H1 (cell line): ENCODE measurements around the gene SNAP29. TPM values are rescaled to one million over a fixed set of nuclear protein-coding genes. Genes with fewer than 3 reads are reported as not detected.

ENCODE experiments used
- CTCF ChIA-PET: fragments of 300-600 bp; sonication (Branson Sonifier 250); formaldehyde crosslinking; loops from one replicate; lab custom pipeline; 2021; ENCODE audit not compliant: partially characterized antibody; lab: Charles Lee
- POLR2A ChIA-PET: fragments of 300-600 bp; sonication (Branson Sonifier 250); formaldehyde crosslinking; loops from one replicate; lab custom pipeline; 2021; ENCODE audit warnings: inconsistent platforms; ENCODE audit not compliant: partially characterized antibody; lab: Charles Lee
- DNase-seq, 2 experiments: peaks; one replicate each; pipeline versions ENCODE4 v3.0.0 to v3.0.0-alpha.2; 2010 to 2022; ENCODE audit warnings: low spot score in 2 of 2, low read depth in 1 of 2, mixed read lengths in 1 of 2
- FAIRE-seq: peaks from 2 replicates; lab custom pipeline; 2011; peaks lifted over from hg19 to GRCh38; lab: Jason Lieb, UNC
- H2AFZ ChIP-seq: 2 replicates; pipeline ENCODE4 v1.8.1; 2012; ENCODE audit warnings: low read length, inconsistent platforms
- H2AK5ac ChIP-seq: 2 replicates; pipeline ENCODE4 v1.6.1; 2013; ENCODE audit warnings: low read depth, low read length
- H2BK120ac ChIP-seq: replicated peaks from 2 replicates; pipeline ENCODE3; 2013; ENCODE audit warnings: low read depth, low read length, inconsistent platforms
- H2BK12ac ChIP-seq: 2 replicates; pipeline ENCODE4 v1.6.1; 2013; ENCODE audit warnings: low read depth, low read length
- H2BK15ac ChIP-seq: 2 replicates; pipeline ENCODE4 v1.6.1; 2013; ENCODE audit warnings: low read length
- H2BK20ac ChIP-seq: 2 replicates; pipeline ENCODE4 v1.6.1; 2013; ENCODE audit warnings: low read length
- H2BK5ac ChIP-seq: 2 replicates; pipeline ENCODE4 v1.6.1; 2013; ENCODE audit warnings: low read depth, low read length
- H3K14ac ChIP-seq: 2 replicates; pipeline ENCODE4 v1.6.1; 2013; ENCODE audit warnings: inconsistent platforms; ENCODE audit not compliant: insufficient read length
- H3K18ac ChIP-seq: 2 replicates; pipeline ENCODE4 v1.6.1; 2013; ENCODE audit warnings: low read length; ENCODE audit errors: extremely low read depth
- H3K23ac ChIP-seq: 2 replicates; pipeline ENCODE4 v1.6.1; 2013; ENCODE audit warnings: inconsistent platforms; ENCODE audit not compliant: insufficient read length
- H3K23me2 ChIP-seq: 2 replicates; pipeline ENCODE4 v1.6.1; 2013; ENCODE audit warnings: low read depth, low read length
- H3K27ac ChIP-seq: 2 replicates; pipeline ENCODE4 v1.6.1; 2011; ENCODE audit warnings: low read depth, low read length, inconsistent platforms
- H3K27me3 ChIP-seq, 4 experiments: replicated peaks in 1 of 4; 1 replicate in 1 of 4; 2 replicates in 3 of 4; pipeline versions ENCODE4 v1.6.1 to v1.8.1; 2011 to 2013; ENCODE audit warnings: low read length in 3 of 4, mild to moderate bottlenecking in 3 of 4, inconsistent platforms in 2 of 4, mixed read lengths in 2 of 4, moderate library complexity in 1 of 4; ENCODE audit not compliant: control insufficient read depth in 3 of 4, insufficient read depth in 3 of 4; ENCODE audit errors: extremely low read depth in 1 of 4
- H3K36me3 ChIP-seq, 4 experiments: 2 replicates each; pipeline versions ENCODE4 v1.6.1 to v1.8.1; 2011 to 2013; ENCODE audit warnings: mild to moderate bottlenecking in 4 of 4, low read length in 3 of 4, moderate library complexity in 2 of 4, control low read depth in 1 of 4, inconsistent platforms in 1 of 4; ENCODE audit not compliant: insufficient read depth in 4 of 4, control insufficient read depth in 2 of 4
- H3K4ac ChIP-seq: replicated peaks from 2 replicates; pipeline ENCODE3; 2013; ENCODE audit warnings: low read length, low read depth, mixed read lengths, inconsistent platforms; ENCODE audit not compliant: insufficient read length
- H3K4me1 ChIP-seq, 4 experiments: replicated peaks in 1 of 4; 1 replicate in 1 of 4; 2 replicates in 3 of 4; pipeline versions ENCODE4 v1.6.1 to v1.8.1; 2011 to 2013; ENCODE audit warnings: low read length in 3 of 4, inconsistent platforms in 2 of 4, mixed read lengths in 1 of 4; ENCODE audit not compliant: insufficient read depth in 4 of 4, control insufficient read depth in 3 of 4
- H3K4me2 ChIP-seq, 2 experiments: 2 replicates each; pipeline versions ENCODE4 v1.6.1 to v1.8.1; 2011 to 2013; ENCODE audit warnings: low read depth in 2 of 2, low read length in 2 of 2, control low read depth in 1 of 2, inconsistent platforms in 1 of 2, mild to moderate bottlenecking in 1 of 2; ENCODE audit not compliant: insufficient read depth in 1 of 2
- H3K4me3 ChIP-seq, 4 experiments: fragments of 200-600, 300-600 bp in 1 of 4; sonication (generic), shearing (Covaris generic), sonication (Bioruptor Twin) in 1 of 4; 2 replicates each; pipeline versions ENCODE4 v1.5.1 to v1.8.1; 2011 to 2016; ENCODE audit warnings: low read length in 4 of 4, low read depth in 3 of 4, control low read depth in 2 of 4, inconsistent platforms in 2 of 4, mild to moderate bottlenecking in 2 of 4, mixed read lengths in 1 of 4, moderate library complexity in 1 of 4; ENCODE audit not compliant: insufficient read depth in 2 of 4; ENCODE audit errors: extremely low read depth in 1 of 4
- H3K56ac ChIP-seq: replicated peaks from 2 replicates; pipeline ENCODE3; 2013; ENCODE audit warnings: low read depth, mild to moderate bottlenecking, mixed read lengths, low read length, inconsistent platforms; ENCODE audit not compliant: insufficient read length
- H3K79me1 ChIP-seq: 2 replicates; pipeline ENCODE4 v1.6.1; 2013; ENCODE audit warnings: low read depth, low read length, control low read depth
- H3K79me2 ChIP-seq, 2 experiments: 2 replicates each; pipeline versions ENCODE4 v1.6.1 to v1.8.1; 2012 to 2013; ENCODE audit warnings: low read length in 2 of 2, mild to moderate bottlenecking in 2 of 2, inconsistent platforms in 1 of 2; ENCODE audit not compliant: insufficient read depth in 2 of 2, control insufficient read depth in 1 of 2
- H3K9ac ChIP-seq, 4 experiments: replicated peaks in 1 of 4; 1 replicate in 1 of 4; 2 replicates in 3 of 4; pipeline versions ENCODE4 v1.6.1 to v1.8.1; 2011 to 2013; ENCODE audit warnings: low read depth in 3 of 4, low read length in 3 of 4, control low read depth in 2 of 4, mild to moderate bottlenecking in 2 of 4, moderate library complexity in 2 of 4, inconsistent platforms in 1 of 4; ENCODE audit errors: extremely low read depth in 1 of 4
- H3K9me3 ChIP-seq, 2 experiments: 2 replicates each; pipeline versions ENCODE4 v1.6.1 to v1.8.1; 2012 to 2013; ENCODE audit warnings: mild to moderate bottlenecking in 2 of 2, moderate library complexity in 2 of 2, control low read depth in 1 of 2, inconsistent platforms in 1 of 2, low read depth in 1 of 2, low read length in 1 of 2, mixed read lengths in 1 of 2; ENCODE audit not compliant: insufficient read depth in 2 of 2
- H4K20me1 ChIP-seq, 2 experiments: replicated peaks in 1 of 2; 2 replicates each; pipeline versions ENCODE3 to v1.8.1; 2011 to 2013; ENCODE audit warnings: inconsistent platforms in 2 of 2, low read length in 2 of 2, mild to moderate bottlenecking in 1 of 2; ENCODE audit not compliant: insufficient read depth in 2 of 2, control insufficient read depth in 1 of 2
- H4K5ac ChIP-seq: 2 replicates; pipeline ENCODE4 v1.6.1; 2013; ENCODE audit warnings: low read length, low read depth, mixed read lengths, inconsistent platforms; ENCODE audit not compliant: insufficient read length
- H4K8ac ChIP-seq: 2 replicates; pipeline ENCODE4 v1.8.0; 2013; ENCODE audit warnings: mild to moderate bottlenecking, moderate library complexity, low read length, inconsistent platforms; ENCODE audit not compliant: insufficient read depth; ENCODE audit errors: extremely low read depth
- H4K91ac ChIP-seq: replicated peaks from 2 replicates; pipeline ENCODE3; 2013; ENCODE audit warnings: low read length, mixed read lengths, inconsistent platforms; ENCODE audit not compliant: insufficient read length
- BCL11A ChIP-seq, 2 experiments: IDR thresholded peaks; one replicate each; pipeline ENCODE4 v1.6.1; 2011; ENCODE audit warnings: low read depth in 2 of 2, low read length in 2 of 2, mild to moderate bottlenecking in 2 of 2
- CHD1 ChIP-seq: IDR thresholded peaks from 2 replicates; pipeline ENCODE4 v1.6.1; 2012; ENCODE audit warnings: low read depth, low read length, improper control_type of control experiment
- CTBP2 ChIP-seq: IDR thresholded peaks from 2 replicates; pipeline ENCODE4 v1.7.0; 2011; ENCODE audit warnings: borderline replicate concordance, mild to moderate bottlenecking, moderate library complexity, mixed read lengths, low read length; ENCODE audit not compliant: insufficient read depth, insufficient read length
- FOSL1 ChIP-seq: IDR thresholded peaks from 2 replicates; pipeline ENCODE4 v1.6.1; 2011; ENCODE audit warnings: mild to moderate bottlenecking, low read depth, low read length, moderate library complexity; ENCODE audit not compliant: insufficient read depth
- GTF2F1 ChIP-seq: IDR thresholded peaks from 2 replicates; pipeline ENCODE4 v1.6.1; 2012; ENCODE audit warnings: low read depth, low read length, improper control_type of control experiment, borderline replicate concordance
- HDAC2 ChIP-seq, 2 experiments: fragments of 300-600 bp in 1 of 2; sonication (generic) in 1 of 2; IDR thresholded peaks; 2 replicates each; pipeline ENCODE4 v1.6.1; 2011 to 2012; ENCODE audit warnings: low read depth in 2 of 2, low read length in 2 of 2, mild to moderate bottlenecking in 2 of 2, moderate library complexity in 2 of 2, borderline replicate concordance in 1 of 2, inconsistent platforms in 1 of 2
- HDAC6 ChIP-seq: IDR thresholded peaks from one replicate; pipeline ENCODE4 v1.7.1; 2012; ENCODE audit warnings: low read depth, mild to moderate bottlenecking, inconsistent platforms, low read length, moderate library complexity
- MAFK ChIP-seq: IDR thresholded peaks from 2 replicates; pipeline ENCODE4 v1.6.1; 2012; ENCODE audit warnings: low read depth, mild to moderate bottlenecking, improper control_type of control experiment, low read length
- POU5F1 ChIP-seq: IDR thresholded peaks from 2 replicates; pipeline ENCODE4 v1.6.1; 2011; ENCODE audit warnings: low read depth, mild to moderate bottlenecking, low read length, moderate library complexity
- SRF ChIP-seq: IDR thresholded peaks from 2 replicates; pipeline ENCODE4 v1.6.1; 2011; ENCODE audit warnings: mild to moderate bottlenecking, low read depth, low read length, moderate library complexity
- SUZ12 ChIP-seq: fragments of 200-600 bp; sonication (generic); IDR thresholded peaks from 2 replicates; pipeline ENCODE4 v1.6.1; 2012; ENCODE audit warnings: mild to moderate bottlenecking, inconsistent platforms, low read length, moderate library complexity, mixed read lengths
- TAF1 ChIP-seq: IDR thresholded peaks from 2 replicates; pipeline ENCODE4 v1.6.1; 2011; ENCODE audit warnings: mild to moderate bottlenecking, low read depth, low read length
- YY1 ChIP-seq: IDR thresholded peaks from 2 replicates; pipeline ENCODE4 v1.6.1; 2011; ENCODE audit warnings: low read depth, mild to moderate bottlenecking, low read length
- WGBS, 2 experiments: shearing (Covaris generic) in 1 of 2; methylation state at CpG; one replicate each; pipeline versions ENCODE4 v1.1.6 to v1.1.7; 2013 to 2015; ENCODE audit warnings: low lambda C conversion rate in 2 of 2, mixed read lengths in 2 of 2, inconsistent platforms in 1 of 2, low coverage in 1 of 2, missing lambda C conversion rate in 1 of 2; ENCODE audit not compliant: insufficient replicate concordance in 2 of 2, insufficient coverage in 1 of 2, insufficient read length in 1 of 2; ENCODE audit errors: extremely low coverage in 1 of 2, missing lambda C conversion rate in 1 of 2; 5-methylcytosine and 5-hydroxymethylcytosine counted together
- polyA plus RNA-seq, 7 experiments: library from polyadenylated mRNA; depleted of rRNA in 3 of 7; stranded (reverse) in 5 of 7; unstranded in 2 of 7; fragments of >200 nt in 5 of 7; fragments of 200-250 nt in 2 of 7; gene quantifications; 1 replicate in 5 of 7; 2 replicates in 1 of 7; 4 replicates in 1 of 7; pipeline versions ENCODE4 v1.2.1 to v1.2.3, GENCODE V29; 2011 to 2013; ENCODE audit warnings: missing spikeins in 2 of 7, mixed read lengths in 2 of 7
- total RNA-seq: library from RNA; stranded (reverse); fragmentation: NEBNext Ultra II Directional; extraction: Animal tissue kit (Norgen Biotek cat#: 25700); gene quantifications from 2 replicates; pipeline ENCODE4 v1.2.1, GENCODE V29; 2021
- TF ChIP-seq, protein P1 (sequence below): IDR thresholded peaks from 2 replicates; pipeline ENCODE4 v1.6.1; 2012; ENCODE audit warnings: inconsistent platforms

SNAP29 gene
- total and polyA plus RNA-seq, 2 of the 8 experiments (the other 6 are each of a cell fraction or from before 2014, with no cell fraction given): 11.8 to 15.0 TPM

DNA sequence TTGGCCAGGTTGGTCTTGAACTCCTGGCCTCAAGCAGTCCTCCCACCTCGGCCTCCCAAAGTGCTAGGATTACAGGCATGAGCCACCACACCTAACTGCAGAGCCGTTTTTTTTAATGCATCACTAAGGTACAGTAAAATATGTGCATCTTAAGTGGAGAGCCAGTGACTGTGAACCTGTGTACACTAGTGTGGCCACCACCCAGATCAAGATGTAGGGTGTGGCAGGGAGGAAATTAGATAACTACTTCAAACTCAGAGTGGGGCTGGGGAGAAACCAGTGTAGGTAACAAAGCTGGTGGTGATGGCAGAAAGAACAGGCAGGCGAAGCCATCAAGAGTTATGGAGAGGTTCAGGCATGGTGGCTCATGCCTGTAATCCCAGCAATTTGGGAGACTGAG lies 14.4 kb downstream of the SNAP29 start:
- H4K91ac ChIP-seq: no peak overlapping the region
- CTCF ChIA-PET: interaction anchor here (0.7 to 3.0 kb wide), 2 partner anchors 13 to 302 kb away, joined by 3 to 21 read pairs; no protein-coding TSS in a partner anchor
- TF ChIP-seq HDAC6 (no peak), HDAC2 (IDR thresholded peaks at IDR 0.05; ENCODE audit: borderline replicate concordance in 1 of 2, low read depth in 2 of 2, low read length in 2 of 2) (no peak), MAFK (no peak), CTBP2 (no peak), SUZ12 (no peak), GTF2F1 (no peak), SRF (no peak), POU5F1 (no peak), CHD1 (no peak), BCL11A (IDR thresholded peaks at IDR 0.05; ENCODE audit: low read depth in 2 of 2, low read length in 2 of 2) (no peak), YY1 (no peak), FOSL1 (no peak), TAF1 (no peak)
- TF ChIP-seq, protein P1, sequence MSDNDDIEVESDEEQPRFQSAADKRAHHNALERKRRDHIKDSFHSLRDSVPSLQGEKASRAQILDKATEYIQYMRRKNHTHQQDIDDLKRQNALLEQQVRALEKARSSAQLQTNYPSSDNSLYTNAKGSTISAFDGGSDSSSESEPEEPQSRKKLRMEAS: no peak

More for the DNA sequence above, 14.4 kb downstream of the SNAP29 start:
- no peak overlapping the region for H2BK120ac ChIP-seq
- DNase-seq (no peak), FAIRE-seq (no peak)
- no peak overlapping the region for H3K23ac ChIP-seq
- no peaks in the 10 kb centered on the region for H4K20me1 ChIP-seq
- no peaks in the 10 kb centered on the region for H3K4me1 ChIP-seq
- H3K4me3 ChIP-seq: no peak overlapping the region
- no peak overlapping the region for H4K5ac ChIP-seq
- POLR2A ChIA-PET: interaction anchor here (1.2 kb wide), 1 partner anchor 8 kb away, joined by 6 read pairs; no protein-coding TSS in a partner anchor
- no peaks in the 10 kb centered on the region for H3K79me2 ChIP-seq
- no peak overlapping the region for H3K14ac ChIP-seq
- no peak overlapping the region for H3K4ac ChIP-seq
- H2BK15ac ChIP-seq: no peak overlapping the region
- no peak overlapping the region for H3K4me2 ChIP-seq
- WGBS, 2 experiments: 81% methylated on average over 3 of the region's 3 CpGs; no CpG with 5 or more reads in 1 of the 2 experiments
- H3K18ac ChIP-seq: no peak overlapping the region
- no peaks in the 10 kb centered on the region; a peak in 1 of 8 replicates for H3K36me3 ChIP-seq
- no peak overlapping the region for H2BK12ac ChIP-seq
- no peak overlapping the region for H2BK5ac ChIP-seq
- H2BK20ac ChIP-seq: no peak overlapping the region
- no peaks in the 10 kb centered on the region; the same call in 1 of the 2 replicates for H3K79me1 ChIP-seq
- peaks cover 1% of the 10 kb centered on the region; the same call in 1 of the 2 replicates for H3K23me2 ChIP-seq
- no peak overlapping the region for H3K9ac ChIP-seq
- no peak overlapping the region for H2AK5ac ChIP-seq
- H4K8ac ChIP-seq: no peak overlapping the region
- no peak overlapping the region for H2AFZ ChIP-seq
- H3K56ac ChIP-seq: no peak overlapping the region
- no peak overlapping the region for H3K27ac ChIP-seq
- no peaks in the 10 kb centered on the region for H3K9me3 ChIP-seq
- H3K27me3 ChIP-seq: no peaks in the 10 kb centered on the region
